EH (cell line): ENCODE data around the gene IGFBP3.

Source experiments
- DNase-seq: peaks from one replicate; pipeline ENCODE4 v3.0.0-alpha.2; 2015; ENCODE audit warnings: low read depth

The IGFBP3 gene

DNA sequence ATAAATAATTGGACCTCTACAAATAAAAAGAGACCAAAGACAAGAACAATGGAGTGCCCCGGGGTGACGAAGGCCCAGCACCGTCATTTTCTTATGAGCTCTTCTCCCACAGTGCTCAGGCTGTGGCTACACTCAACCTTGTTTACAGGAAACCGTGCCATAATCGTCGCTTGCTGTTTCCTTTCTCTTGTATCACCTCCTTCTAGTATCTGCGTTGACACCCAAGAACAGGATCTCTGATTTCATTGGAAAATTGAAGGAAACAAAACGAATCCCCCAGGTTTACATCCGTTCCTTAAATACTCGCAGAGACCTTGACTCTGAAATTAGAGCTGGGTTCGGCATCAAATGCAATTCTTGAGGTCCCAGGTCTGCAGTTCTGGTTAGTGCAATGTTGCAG is 1.7 kb upstream of the IGFBP3 start:
- peak; percentile 35 for DNase-seq

DNA sequence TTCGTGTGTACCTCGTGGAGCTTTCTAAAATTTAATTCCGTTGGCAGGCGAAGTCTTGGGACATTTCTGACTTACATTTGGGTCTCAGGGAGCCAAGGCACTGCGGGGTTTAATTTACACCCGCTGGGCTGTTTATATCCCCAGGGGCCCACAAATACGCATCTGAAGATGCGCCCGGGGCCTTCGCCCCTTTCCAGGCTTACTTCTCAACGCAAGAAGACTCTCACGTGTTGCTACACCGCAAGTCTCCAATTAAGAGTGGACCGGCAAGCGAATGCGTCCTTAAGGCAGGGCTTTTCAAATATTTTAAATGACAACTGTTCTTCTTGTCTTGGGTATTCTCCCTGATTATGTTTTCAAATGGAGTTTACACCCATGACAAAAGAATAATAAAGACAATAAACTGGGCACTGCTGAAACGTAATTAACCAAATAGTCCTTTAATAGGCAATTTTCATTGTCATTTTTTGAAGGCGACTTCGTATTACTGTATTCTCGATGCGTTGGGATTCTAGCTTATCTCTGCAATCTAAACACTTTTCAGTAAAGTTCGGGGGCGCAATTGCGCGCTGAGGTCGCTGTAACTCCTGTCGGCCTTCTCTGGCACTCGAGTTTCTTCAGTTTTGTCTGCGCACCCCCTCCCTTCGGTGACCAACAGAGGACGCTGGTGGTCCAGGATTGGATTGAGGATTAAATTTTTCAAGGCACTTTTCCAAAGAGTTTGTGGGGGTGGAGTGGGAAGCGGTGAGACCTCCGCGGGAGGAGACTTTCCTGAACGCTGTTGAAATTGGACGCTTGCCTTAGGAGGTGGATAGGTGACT is 837 bp upstream of the IGFBP3 start:
- DNase-seq: peak; percentile 79

DNA sequence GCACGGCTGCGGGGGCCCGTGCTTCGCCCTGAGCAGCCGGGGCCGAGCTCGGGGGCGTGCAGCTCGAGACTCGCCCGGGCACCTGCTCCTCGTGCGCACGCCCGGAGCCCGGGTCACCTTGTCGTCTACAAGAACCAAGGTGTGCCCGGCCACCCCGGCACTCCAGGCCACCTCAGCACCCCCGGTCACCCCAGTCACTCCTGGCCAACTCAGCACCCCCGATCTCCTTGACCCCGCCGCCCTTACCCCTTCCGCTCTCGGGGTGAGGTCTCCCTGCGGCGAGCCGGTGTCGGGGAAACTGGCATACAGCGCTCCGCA is 268 bp upstream of the IGFBP3 start:
- no peak for DNase-seq

DNA sequence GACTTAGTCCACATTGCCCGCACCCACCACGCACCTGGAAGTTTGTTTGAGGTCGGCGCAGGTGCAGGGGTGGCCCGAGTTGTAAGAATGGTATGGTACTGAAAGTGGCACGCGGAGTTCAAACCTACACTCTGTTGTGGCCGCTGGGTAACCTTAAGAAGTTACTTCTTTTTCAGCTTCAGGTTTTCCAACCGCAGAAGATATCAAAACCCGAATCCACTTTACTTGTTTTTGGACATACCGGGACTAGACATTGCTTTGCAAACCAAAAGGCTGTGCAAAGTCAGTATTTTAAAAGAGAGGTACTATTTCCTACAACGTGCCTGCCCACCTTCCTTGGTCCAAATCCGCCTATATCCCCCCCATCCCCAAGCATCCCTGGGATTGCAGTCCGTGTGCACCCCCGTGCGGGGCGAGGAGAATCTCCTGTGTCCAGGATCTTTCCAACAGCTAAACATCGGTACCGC is 1.0 kb downstream of the IGFBP3 start:
- DNase-seq: no peak

DNA sequence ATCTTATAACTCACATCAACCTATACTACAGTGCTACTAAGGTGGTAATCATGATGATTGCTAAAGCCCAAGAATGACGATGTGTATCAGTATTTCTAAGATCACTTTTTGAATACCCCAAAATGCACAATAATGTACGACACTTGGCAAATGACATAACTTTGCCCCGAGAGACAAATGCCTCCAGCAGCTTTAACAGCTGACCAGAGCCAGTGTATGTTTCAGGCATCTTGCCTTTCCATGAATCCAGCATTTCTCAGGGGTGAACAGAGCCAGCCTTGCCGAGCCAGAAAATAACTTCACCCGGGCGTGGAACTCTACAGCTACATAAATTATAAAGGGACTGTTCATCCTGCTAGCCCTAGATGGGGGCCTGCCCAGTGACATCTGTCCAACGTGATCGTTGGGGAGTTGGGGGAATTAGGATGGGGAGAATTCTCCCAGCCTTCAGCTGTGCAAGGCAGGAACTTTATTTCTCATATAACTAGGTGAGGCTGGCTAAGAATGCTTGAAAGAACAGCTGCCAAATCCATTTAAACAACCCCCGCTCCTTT is 1.8 kb downstream of the IGFBP3 start:
- DNase-seq: peak; percentile 41

DNA sequence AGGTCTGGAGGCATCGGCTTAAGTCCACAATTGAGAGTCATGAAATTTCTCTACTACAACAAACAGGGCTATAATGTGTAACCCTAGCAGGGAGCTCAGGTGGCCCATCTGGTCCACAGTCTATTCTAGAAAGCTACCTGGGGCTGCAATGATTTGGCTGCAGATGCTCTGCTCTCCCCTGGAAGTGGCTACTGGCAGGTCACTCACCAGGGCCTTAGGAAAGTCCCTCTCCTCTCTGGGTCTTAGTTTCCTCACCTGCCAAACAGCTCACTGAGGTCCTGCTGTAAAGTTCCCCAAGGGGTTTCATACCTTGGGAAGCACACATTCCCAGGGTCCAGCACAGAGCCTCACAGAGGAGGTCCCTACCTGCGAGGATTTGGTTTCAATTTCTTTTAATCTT is 2.5 kb downstream of the IGFBP3 start:
- no peak for DNase-seq

DNA sequence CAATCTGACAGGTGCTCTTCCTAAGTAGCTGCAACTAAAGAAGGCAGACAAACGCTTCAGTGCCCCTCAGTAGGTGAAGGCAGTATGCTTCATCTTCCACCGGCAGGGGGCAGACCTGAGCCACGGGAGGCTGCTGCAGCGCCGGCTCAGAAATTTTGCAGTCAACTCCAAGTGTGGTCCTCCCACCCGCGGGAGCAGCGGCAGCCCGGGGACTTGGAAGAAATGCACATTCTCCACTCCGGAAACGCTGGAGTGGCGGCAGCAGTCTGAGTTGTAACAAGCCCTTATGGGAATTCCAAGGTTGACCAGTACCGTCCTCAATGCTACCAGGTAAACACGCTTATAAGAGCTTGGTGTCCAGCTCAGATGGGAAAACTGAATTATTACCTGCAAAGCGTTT is 3.4 kb downstream of the IGFBP3 start:
- peak; percentile 87 for DNase-seq

DNA sequence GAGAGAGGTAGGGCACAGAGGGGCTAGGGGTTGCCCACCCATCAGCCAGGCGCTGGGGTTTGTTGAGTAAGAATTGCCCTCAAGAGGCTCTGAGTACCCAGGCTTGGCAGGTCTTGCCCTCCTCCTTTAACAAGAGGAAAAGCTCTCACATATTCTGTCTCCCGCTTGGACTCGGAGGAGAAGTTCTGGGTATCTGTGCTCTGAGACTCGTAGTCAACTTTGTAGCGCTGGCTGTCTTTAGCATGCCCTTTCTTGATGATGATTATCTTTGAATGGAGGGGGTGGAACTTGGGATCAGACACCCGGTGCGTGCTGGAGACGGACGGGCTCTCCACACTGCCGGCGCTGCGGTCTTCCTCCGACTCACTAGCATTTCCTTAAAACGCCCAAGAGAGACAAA is 4.0 kb downstream of the IGFBP3 start:
- DNase-seq: no peak

DNA sequence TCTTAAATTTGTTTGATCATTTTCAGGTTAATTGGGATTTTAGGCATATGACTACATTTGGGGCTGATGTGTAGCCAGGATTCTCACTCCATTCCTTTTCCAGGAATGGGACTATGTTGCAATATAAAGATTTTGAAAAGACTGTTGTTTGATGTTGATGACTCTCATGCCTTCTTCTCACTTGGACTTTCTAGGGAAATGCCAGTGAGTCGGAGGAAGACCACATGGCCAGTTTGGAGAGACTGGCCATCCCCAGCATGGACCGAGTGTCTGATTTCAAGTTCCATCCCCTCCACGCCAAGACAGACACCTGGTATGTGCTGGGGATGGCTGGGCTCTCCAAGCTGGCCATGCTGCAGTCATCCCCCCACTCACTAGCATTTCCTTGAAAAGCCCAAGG is 5.5 kb downstream of the IGFBP3 start:
- peak; percentile 64 for DNase-seq

DNA sequence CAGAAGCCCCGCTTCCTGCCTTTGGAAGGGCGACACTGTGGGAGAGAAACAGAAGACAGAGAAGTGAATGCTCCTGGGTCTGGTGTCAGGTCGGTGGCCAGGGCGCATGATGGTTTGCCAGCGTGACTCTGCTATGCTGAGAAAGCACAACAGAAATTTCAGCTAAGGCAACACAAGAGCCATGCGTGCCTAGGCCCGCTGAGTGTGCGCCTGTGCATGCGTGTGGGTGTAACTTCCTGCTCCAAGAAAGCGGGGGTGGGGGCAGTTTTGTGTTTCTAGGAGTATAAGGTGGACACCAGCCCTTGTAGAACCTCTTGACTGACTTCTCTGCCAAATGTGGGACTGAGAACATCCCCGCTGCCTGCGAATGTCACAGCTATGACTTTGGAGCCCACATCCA is 6.2 kb downstream of the IGFBP3 start:
- no peak for DNase-seq

DNA sequence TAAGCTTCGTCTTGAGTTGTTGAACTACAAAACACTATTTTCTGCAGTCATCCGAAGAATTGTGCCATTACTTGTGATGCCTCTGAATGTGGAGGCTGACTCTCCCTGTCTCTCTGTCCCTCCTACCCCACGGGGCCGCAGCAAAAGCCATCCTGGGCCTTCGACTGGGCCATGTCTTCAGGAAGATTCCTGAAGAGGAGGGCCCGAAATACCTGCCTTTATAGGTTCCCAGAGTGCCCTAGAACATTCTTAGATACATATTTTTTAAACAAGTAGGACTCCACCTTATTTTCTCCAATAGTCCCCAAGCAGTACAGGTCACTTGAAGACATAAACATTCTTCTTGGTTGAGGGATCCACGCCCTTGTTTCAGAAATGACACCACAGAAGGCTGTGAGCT is 8.1 kb downstream of the IGFBP3 start:
- DNase-seq: no peak

DNA sequence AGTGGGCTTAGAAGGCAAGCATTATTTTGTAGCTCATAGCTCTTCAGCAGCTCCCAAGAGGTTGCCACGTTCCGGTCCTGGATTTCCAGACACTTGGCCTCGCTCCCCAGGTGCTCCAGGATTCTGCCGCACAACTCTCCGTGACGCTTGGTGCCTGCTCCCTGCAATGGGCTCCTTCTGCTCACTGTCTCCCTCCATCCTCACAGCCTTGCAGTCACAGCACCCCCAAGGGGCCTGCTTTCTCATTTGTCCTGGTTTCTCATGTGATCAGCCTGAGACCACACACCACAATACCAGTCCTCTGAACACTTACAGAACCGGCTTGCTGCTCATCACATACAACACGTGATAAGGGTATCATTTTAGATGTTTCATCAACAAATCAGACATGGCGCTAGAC is 9.8 kb downstream of the IGFBP3 start:
- peak; percentile 48 for DNase-seq

DNA sequence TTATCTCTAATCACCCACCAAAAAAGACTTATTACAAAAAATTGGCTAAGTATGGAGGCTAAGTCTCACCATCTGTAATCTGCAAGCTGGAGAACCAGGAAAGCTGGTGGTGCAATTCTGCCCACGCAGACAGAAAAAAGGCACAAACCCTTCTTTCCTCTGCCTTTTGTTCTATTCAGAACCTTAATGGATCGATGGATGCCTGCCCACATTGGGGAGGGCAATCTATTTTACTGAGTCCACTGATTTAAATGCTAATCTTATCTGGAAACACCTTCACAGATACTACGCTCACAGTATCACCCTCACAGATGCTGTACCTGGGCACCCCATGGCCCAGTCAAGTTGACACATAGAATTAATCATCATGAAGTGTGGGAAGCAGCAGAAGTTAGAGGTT is 10.2 kb downstream of the IGFBP3 start:
- DNase-seq: peak; percentile 43

DNA sequence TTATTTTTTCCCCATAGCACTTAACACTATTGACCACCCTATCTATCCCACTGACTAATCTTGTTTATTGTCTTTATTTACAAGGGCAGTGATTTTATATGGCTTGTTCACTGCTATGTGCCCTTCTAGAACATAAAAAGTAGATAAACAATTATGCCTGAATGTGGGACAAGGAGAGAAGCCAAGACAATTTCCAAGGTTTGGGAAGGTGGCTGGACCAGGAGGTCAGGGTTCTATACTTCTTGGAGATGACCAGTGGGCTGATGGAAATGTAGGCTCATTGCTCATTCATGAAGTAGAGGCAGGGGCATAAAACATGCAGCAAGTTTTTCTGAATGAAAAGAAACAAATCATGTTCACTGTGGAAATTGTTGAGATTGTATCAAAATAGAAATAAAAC is 11.5 kb downstream of the IGFBP3 start:
- no peak for DNase-seq

DNA sequence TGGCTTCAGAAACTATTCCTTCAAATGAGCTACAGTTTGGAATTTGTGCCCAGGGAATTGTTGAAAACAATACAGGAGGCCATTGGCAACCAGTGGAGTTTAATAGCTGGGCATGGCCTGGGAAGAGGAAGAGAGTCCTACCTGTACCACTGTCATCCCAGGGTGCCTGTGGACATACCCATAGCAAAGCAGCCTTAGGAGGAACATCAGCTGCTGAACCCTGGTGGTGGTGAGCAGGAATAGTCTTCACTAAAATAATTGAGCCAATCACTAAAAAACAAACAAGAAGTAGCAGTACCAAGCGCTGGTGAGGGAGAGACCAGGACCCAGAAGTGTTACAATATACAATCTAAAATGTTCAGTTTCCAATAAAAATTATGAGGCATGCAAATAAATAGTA is 18.3 kb downstream of the IGFBP3 start:
- no peak for DNase-seq

DNA sequence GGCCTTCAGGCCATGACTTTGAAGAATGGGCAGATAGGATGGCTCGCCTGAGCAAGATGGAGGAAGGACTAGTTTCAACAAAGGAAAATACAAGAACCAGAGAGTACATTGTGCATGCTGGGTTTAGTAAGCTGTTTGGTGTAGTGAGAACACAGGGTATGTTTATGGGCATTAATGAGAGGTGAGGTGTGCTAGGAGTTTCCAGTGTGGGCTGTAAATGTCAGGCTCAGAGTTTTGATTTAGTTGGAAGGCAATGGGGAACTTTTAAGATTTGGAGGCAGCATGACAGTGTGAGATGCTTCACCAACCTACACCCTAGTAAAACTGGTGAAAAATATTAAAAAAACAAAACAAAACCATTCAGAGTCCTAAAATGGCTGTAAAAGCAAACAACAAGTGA is 19.5 kb downstream of the IGFBP3 start:
- DNase-seq: no peak

DNA sequence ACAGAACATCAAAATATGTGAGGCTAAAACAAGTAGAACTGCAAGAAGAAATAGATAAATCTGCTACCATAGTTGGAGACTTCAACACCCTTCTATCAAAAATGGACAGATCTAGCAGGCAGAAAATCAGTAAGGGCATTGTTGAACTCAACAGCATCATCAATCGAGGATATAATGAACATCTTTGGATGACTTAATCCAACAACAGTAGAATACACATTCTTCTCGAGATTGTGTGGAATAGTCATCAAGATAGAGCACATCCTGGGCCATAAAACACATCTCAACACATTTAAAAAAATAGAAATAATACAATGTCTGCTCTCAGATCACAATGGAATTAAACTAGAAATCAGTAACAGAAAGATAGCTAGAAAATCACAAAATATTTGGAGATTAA is 22.9 kb downstream of the IGFBP3 start:
- peak; percentile 85 for DNase-seq

DNA sequence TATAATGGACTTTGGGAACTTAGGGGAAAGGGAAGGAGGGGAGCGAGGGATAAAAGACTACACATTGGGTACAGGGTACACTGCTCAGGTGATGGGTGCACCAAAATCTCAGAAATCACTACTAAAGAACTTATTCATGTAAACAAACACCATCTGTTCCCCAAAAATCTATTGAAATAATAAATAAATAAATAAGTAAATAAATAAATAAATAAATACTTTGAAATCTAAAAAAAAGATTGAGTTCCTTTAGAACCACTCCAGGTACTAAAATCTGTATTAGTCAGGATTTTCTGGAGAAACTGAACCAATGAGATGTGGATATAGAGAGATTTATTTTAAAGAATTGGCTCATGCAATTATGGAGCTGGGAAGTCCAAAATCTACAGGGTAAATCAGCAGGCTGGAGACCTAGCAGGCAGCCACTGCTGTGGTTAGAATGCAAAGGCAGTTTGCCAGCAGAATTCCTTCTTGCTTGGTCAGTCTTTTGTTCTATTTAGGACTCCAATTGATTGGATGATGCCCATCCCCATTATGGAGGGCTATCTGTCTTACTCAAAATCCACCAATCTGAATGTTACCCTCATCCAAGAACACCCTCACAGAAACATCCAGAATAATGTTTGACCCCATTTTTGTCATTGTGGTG is 23.9 kb downstream of the IGFBP3 start:
- peak; percentile 92 for DNase-seq

DNA sequence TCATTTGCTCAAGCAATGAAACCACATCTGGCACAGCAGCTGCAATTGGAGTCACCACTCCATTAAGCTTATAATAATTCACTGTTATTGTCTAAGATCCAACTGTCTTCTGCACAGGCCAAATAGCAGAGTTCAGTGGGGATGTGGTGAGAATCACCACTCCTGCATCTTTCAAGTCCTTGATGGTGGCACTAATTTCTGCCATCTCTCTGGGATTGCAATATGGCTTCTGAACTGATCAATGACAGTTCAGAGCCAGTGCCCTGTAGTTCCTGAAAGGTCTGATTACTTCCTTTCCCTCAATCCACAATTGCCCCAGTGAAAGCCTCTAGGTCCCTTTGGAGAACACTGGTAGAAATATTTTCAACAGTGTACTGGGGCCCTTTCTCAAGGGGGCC is 26.4 kb downstream of the IGFBP3 start:
- no peak for DNase-seq

DNA sequence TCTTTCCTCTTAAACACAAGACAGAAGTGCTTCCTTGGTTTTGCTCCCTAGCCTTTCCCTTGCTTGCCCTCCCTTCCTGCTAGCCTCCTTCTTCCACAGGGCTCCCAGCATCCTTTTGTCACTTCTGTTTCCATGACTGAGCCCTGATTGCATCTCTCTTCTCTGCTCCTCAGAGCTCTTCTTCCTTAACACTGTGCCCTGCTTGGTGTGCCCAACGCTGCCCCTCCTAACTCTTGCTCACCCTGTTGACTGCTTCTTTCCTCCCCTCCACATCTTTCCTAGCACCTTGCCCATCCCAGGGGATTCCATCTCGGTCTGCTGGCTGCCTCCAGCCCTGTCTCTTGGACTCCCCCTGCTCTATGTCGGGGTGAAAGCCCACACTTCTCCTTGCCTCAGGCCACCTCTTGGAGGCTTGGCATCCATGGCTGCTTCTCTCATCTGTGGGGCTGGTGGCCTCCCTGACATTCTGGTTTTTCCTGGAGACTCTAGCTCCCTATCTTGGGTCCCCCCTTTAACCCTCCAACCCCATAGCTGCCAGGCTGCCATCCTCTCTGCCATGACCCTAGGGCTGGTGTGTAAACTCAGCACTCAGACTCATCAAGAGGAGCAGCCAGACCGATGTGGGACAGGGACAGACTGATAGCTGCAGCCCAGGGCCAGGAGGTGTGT is 26.9 kb downstream of the IGFBP3 start:
- no peak for DNase-seq

DNA sequence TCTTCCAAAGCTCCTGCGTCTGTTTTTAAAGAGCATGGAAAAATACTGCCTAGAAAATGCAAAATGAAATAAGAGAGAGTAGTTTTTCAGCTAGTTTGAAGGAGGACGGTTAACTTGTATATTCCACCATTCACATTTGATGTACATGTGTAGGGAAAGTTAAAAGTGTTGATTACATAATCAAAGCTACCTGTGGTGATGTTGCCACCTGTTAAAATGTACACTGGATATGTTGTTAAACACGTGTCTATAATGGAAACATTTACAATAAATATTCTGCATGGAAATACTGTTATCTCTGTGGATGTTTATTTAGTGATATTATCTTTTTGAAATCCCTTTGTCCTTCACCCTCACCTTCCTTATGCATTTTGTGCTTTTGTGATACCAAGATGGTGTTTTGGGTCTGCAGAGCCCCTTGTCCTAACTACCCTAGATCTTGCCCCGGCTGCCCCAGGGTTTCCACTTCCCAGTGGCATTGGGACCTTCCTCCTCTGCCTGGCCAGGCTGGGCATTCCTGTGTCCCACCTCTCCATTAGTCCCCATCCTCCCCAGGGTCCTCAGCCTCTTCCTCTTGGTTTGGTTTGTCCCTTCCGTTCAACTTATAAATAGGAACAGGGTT is 27.6 kb downstream of the IGFBP3 start:
- DNase-seq: no peak

DNA sequence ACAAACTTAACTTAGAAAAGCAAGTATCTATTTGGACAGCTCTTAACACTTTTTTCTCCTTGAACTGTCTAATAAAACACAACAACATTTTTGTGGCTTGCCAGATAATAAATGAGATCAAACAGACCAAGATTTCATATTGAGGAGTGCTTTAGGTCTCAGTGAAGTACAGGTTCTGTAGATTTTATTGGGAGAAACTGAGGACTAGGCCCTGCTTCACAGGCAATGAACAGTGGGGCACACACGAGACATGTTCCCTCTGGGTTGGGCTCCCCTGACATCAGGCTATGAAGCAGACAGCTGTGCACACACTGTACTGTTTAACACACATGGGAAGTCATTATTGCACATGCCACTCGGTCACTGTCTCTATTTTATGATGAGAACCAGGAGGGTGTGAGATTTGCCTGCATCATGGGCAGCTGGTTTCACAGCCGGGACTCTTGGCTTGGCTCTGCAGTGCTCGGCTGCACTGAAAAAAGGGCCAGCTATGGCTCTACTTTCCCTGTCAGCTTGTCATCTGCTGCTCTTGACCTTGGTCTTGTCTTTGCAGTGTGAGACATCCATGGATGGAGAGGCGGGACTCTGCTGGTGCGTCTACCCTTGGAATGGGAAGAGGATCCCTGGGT is 28.6 kb downstream of the IGFBP3 start:
- DNase-seq: no peak
